AG04449 (cell line): ENCODE data around the gene PLEKHO2.
A peak's percentile ranks its signal among the peaks of the same experiment; 100 is the strongest.

Source experiments
- CTCF ChIA-PET: fragments of 350-600 bp; formaldehyde crosslinking; extraction: SDS; loops from one replicate; lab custom pipeline; 2021; ENCODE audit warnings: antibody characterized with exemption; lab: Yijun Ruan, JAX
- POLR2A ChIA-PET: fragments of 400-600, 350-600 bp; formaldehyde crosslinking; extraction: SDS; loops from one replicate; lab custom pipeline; 2020; ENCODE audit warnings: antibody characterized with exemption, inconsistent platforms; lab: Yijun Ruan, JAX
- DNase-seq: peaks from one replicate; pipeline ENCODE4 v3.0.0-alpha.2; 2010; ENCODE audit warnings: low read depth, low spot score
- H3K4me3 ChIP-seq: 2 replicates; pipeline ENCODE4 v1.5.1; 2011; ENCODE audit warnings: low read depth, mild to moderate bottlenecking, control low read depth, low read length
- TF ChIP-seq, protein P1 (sequence below): IDR thresholded peaks from one replicate; pipeline ENCODE4 v1.5.1; 2011; ENCODE audit warnings: mild to moderate bottlenecking, moderate library complexity, low read length, control low read depth, inconsistent platforms; ENCODE audit not compliant: insufficient read depth; ENCODE audit errors: missing control alignments

PLEKHO2 gene

DNA sequence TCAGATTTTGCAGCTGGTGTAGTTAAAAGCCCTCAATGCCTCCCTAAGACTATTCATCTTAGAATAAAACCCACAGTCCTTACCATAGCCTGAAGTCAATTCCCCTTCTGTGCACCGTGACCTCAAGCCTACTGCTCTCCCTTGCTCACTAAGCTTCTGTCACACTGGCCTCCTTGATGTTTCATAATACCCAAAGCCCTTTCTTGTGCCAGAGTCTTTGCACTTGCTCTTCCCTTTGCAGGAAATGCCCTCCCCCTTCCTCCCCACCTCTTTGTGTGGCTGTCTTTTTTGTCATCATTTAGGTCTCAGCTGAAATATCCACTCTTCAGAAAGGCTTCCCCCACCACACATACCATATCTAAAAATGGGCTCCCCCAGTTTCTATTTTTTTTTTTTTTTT is 4.2 kb upstream of the PLEKHO2 start:
- POLR2A ChIA-PET, result no interaction called here
- TF ChIP-seq, protein P1, sequence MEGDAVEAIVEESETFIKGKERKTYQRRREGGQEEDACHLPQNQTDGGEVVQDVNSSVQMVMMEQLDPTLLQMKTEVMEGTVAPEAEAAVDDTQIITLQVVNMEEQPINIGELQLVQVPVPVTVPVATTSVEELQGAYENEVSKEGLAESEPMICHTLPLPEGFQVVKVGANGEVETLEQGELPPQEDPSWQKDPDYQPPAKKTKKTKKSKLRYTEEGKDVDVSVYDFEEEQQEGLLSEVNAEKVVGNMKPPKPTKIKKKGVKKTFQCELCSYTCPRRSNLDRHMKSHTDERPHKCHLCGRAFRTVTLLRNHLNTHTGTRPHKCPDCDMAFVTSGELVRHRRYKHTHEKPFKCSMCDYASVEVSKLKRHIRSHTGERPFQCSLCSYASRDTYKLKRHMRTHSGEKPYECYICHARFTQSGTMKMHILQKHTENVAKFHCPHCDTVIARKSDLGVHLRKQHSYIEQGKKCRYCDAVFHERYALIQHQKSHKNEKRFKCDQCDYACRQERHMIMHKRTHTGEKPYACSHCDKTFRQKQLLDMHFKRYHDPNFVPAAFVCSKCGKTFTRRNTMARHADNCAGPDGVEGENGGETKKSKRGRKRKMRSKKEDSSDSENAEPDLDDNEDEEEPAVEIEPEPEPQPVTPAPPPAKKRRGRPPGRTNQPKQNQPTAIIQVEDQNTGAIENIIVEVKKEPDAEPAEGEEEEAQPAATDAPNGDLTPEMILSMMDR, result no peak
- no peak overlapping the region for H3K4me3 ChIP-seq
- DNase-seq, result no peak
- CTCF ChIA-PET, result interaction anchor here (1.5 to 4.8 kb wide), 3 partner anchors 18 to 105 kb away, joined by 7 to 24 read pairs (median 20); no protein-coding TSS in a partner anchor

DNA sequence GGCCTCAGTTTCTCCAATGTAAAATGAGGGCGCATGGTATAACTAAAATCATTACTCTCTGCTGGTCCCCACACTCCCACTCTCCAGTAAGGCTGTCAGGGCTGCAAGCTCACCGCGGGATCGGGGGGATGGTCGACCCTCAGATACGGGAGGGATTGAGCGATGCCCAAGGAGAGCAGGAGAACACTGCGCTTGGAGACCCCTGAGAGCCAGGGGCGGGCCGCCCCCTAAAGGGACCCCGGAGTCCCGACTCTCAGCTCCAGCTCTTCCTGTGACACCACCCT is 713 bp upstream of the PLEKHO2 start:
- no peak for DNase-seq
- ChIA-PET POLR2A (interaction anchor here (0.6 to 1.6 kb wide), 10 partner anchors 9 to 151 kb away, joined by 3 to 16 read pairs (median 4); partner anchors contain the start of genes ANKDD1A and PIF1), CTCF (interaction anchor here (0.8 to 4.8 kb wide), 7 partner anchors 15 to 146 kb away, joined by 3 to 24 read pairs (median 4); no protein-coding TSS in a partner anchor)
- peak overlapping the region; percentile 70 for H3K4me3 ChIP-seq
- TF ChIP-seq, protein P1, result no peak

DNA sequence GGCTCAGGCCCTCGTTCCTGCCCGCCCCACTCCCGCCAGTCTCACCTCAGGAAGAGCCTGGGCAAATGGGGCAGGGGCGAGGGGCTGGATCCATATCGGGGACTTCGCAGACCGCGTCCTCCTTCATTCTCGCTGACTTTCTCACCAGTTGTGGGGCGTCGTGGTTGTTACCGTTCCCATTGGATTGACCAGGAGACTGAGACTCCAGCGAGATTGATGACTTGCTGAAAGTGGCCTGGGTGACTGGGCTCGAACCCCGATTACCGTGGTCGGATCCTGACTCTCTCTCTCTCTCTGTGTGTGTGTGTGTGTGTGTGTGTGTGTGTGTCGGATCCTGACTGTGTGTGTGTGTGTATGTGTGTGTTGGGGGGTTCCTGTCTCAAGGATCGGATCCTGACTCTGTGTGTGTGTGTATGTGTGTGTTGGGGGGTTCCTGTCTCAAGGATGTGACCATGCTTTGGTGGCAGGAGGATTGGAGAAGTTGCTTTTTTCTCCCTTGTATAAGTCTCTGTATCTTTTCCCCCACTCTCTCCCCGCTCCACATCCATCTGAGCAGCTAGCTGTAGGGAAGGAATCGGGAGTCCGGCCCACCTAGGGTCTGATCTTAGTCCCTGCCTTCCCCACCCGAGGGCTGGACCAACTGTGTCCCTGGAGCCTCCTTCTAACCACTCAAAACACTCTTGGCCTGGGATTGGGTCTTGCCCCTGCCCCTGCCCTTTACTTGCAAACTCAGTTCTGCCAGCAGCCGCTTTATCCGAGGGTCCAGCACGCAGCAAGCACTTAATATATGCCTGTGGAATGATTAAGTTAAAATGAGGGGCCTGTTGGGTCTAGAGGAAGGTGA is 603 bp downstream of the PLEKHO2 start:
- peak overlapping the region; percentile 93 for H3K4me3 ChIP-seq
- ChIA-PET POLR2A (interaction anchor here (0.9 to 1.2 kb wide), 2 partner anchors 9 to 52 kb away, joined by 3 to 8 read pairs; no protein-coding TSS in a partner anchor), CTCF (no interaction called here)
- TF ChIP-seq, protein P1, result no peak
- DNase-seq, result no peak

DNA sequence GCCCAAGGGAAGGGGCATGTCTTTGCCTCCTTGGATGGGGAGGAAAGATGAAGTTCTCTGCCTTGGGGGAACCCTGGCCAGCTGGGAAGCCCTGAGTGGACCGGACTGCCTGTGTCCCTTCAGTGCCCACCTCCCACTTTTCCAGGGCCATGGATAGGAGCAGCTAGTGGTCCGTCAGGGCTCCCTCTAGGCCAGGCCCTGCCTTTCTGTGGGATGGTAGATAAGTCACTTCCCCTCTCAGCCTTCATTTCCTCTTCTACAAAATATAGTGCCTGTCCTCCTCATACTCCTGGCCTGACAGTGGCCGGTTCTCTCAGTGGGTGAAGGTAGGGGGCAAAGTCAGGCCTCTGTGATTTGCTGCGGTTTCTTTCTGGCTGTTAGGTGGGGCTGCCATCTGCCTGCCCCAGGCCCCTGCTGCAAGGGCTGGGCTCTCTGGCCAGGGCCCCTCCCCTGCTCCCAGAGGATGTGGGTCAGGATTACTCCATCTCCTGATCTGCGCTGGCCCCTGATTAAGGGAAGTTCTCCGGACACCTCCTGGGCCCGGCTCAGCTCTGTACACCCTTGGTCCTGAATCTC is 1.4 kb downstream of the PLEKHO2 start:
- TF ChIP-seq, protein P1, result no peak
- ChIA-PET POLR2A (interaction anchor here (0.9 to 1.2 kb wide), 3 partner anchors 8 to 51 kb away, joined by 3 to 8 read pairs (median 3); no protein-coding TSS in a partner anchor), CTCF (interaction anchor here (2.4 kb wide), 1 partner anchor 8 kb away, joined by 11 read pairs; no protein-coding TSS in a partner anchor)
- DNase-seq, result no peak
- peak overlapping the region; percentile 93 for H3K4me3 ChIP-seq

DNA sequence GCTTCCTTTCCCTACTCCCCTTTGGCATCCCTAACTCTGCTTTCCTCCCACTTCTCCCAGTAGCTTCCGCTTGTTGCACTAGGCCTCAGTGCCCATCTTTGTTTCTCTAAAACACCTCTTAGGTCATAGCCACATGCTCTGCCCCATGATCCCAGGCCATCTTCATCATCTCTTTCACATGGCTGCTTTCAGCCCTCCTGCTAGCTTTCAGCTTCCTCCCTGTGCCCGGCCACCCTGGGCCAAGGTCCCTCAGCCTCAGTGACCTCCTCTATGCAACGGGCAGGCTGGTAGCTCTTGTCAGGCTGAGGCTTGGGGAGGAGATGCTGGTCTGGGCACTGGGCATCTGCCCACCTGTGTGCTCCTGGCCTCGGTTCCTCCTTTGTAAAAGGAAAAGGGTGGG is 2.3 kb downstream of the PLEKHO2 start:
- TF ChIP-seq, protein P1, result no peak
- POLR2A ChIA-PET, result interaction anchor here (0.6 kb wide), 1 partner anchor 28 kb away, joined by 3 read pairs; no protein-coding TSS in a partner anchor

More for the DNA sequence above, 2.3 kb downstream of the PLEKHO2 start:
- DNase-seq, result no peak
- H3K4me3 ChIP-seq, result peak overlapping the region; percentile 37
- CTCF ChIA-PET, result interaction anchor here (1.3 to 2.4 kb wide), 3 partner anchors 8 to 116 kb away, joined by 3 to 11 read pairs (median 5); no protein-coding TSS in a partner anchor
